ENCODE data around the gene NUTM2F. TPM values are rescaled to one million over a fixed set of nuclear protein-coding genes. Genes with fewer than 3 reads are reported as not detected.
"Not testable (repeated sequence)": the region's sequence is repeated elsewhere in the genome, so short reads cannot be mapped to it uniquely, and the experiment has no call there.

NUTM2F gene
- total and polyA plus RNA-seq, 8 donors, result 0.10 to 0.11 (median 0.10) TPM; not detected in 5

GRCh38 chr9:94277885-94278536 is 50.4 kb downstream of the NUTM2F start:
- Histone ChIP-seq H3K9me3 (peaks cover 0 to 18% of the 10 kb centered on the region in 2 donors), H3K27ac (no peak overlapping the region), H3K36me3 (peaks cover 0 to 49% of the 10 kb centered on the region in 2 donors), H3K4me1 (peaks cover 0 to 5% of the 10 kb centered on the region in 2 donors), H3K27me3 (no peaks in the 10 kb centered on the region), H3K4me3 (no peak overlapping the region)
- no peak for TF ChIP-seq CTCF (IDR thresholded peaks at IDR 0.05)
- intact Hi-C loops (cut with DNase I), result no loop called here
- DNase-seq, result no peak
- ATAC-seq, result no peak

GRCh38 chr9:94277029-94277428 is 51.4 kb downstream of the NUTM2F start:
- H3K4me1 ChIP-seq; ATAC-seq; DNase-seq; intact Hi-C loops (cut with DNase I); H3K27me3 ChIP-seq; H3K27ac ChIP-seq; H3K4me3 ChIP-seq: not testable (repeated sequence)
- H3K36me3 ChIP-seq, result peaks cover 0 to 40% of the 10 kb centered on the region in 2 donors
- peaks cover 0 to 18% of the 10 kb centered on the region in 2 donors for H3K9me3 ChIP-seq

GRCh38 chr9:94270009-94270408 is 58.4 kb downstream of the NUTM2F start:
- no peak for ATAC-seq
- DNase-seq, result no peak
- Histone ChIP-seq H3K4me1 (no peaks in the 10 kb centered on the region), H3K36me3 (peaks cover 0 to 3% of the 10 kb centered on the region in 2 donors), H3K9me3 (peaks cover 0 to 25% of the 10 kb centered on the region in 2 donors), H3K27me3 (no peaks in the 10 kb centered on the region), H3K4me3 (no peak overlapping the region), H3K27ac (no peak overlapping the region)
- no peak for TF ChIP-seq CTCF (IDR thresholded peaks at IDR 0.05)
- intact Hi-C loops (cut with DNase I), result no loop called here

GRCh38 chr9:94269264-94269663 is 59.2 kb downstream of the NUTM2F start:
- no peak for TF ChIP-seq CTCF (IDR thresholded peaks at IDR 0.05)
- Histone ChIP-seq H3K9me3 (peaks cover 0 to 25% of the 10 kb centered on the region in 2 donors), H3K4me1 (no peaks in the 10 kb centered on the region), H3K4me3 (no peak overlapping the region), H3K27ac (no peak overlapping the region), H3K27me3 (no peaks in the 10 kb centered on the region), H3K36me3 (peaks cover 0 to 9% of the 10 kb centered on the region in 2 donors)
- DNase-seq (no peak), ATAC-seq (no peak)
- intact Hi-C loops (cut with DNase I), result no loop called here

Other genes with a start within 250 kb of the NUTM2F start
- 10 to 100 TPM in 1 of 2 donors, 1 to 10 TPM in 1; 9.2 to 10.3 TPM for gene PTPDC1, start 244.2 kb downstream of the NUTM2F start, total RNA-seq
- gene PTPDC1, start 244.2 kb downstream of the NUTM2F start, polyA plus RNA-seq (ENCODE audit: insufficient read length in 6 of 6), result 10 to 100 TPM; 15.0 to 18.7 (median 15.9) TPM
- 1 to 10 TPM; 4.1 to 6.2 TPM for gene ZNF169, start 69.3 kb downstream of the NUTM2F start, total RNA-seq
- gene ZNF169, start 69.3 kb downstream of the NUTM2F start, polyA plus RNA-seq (ENCODE audit: insufficient read length in 6 of 6), result 10 to 100 TPM in 5 of 6 donors, 1 to 10 TPM in 1; 9.4 to 12.3 (median 10.5) TPM
- under 1 TPM in 1 of 2 donors, not detected in 1; 0.23 TPM for gene PCAT7, start 226.4 kb upstream of the NUTM2F start, total RNA-seq
- gene PCAT7, start 226.4 kb upstream of the NUTM2F start, polyA plus RNA-seq (ENCODE audit: insufficient read length in 6 of 6), result 1 to 10 TPM in 2 of 6 donors, under 1 TPM in 4; 0.46 to 1.2 (median 0.51) TPM